Common myeloid progenitor, CD34-positive (primary cell): ENCODE measurements around the gene ARHGAP9. TPM values are rescaled to one million over a fixed set of nuclear protein-coding genes. Genes with fewer than 3 reads are reported as not detected.
A peak's percentile ranks its signal among the peaks of the same experiment; 100 is the strongest.

Experiments
- CTCF ChIA-PET: fragments of 350-600 bp; sonication (Branson Sonifier 250); formaldehyde crosslinking; loops from one replicate; lab custom pipeline; 2021; ENCODE audit warnings: antibody characterized with exemption; lab: Charles Lee
- POLR2A ChIA-PET: fragments of 350-600 bp; sonication (Branson Sonifier 250); formaldehyde crosslinking; loops from one replicate; lab custom pipeline; 2021; ENCODE audit warnings: antibody characterized with exemption; lab: Charles Lee
- DNase-seq, 3 donors: peaks; one replicate each; pipeline versions ENCODE4 v3.0.0 to v3.0.0-alpha.2; 2013
- H3K27ac ChIP-seq, 2 experiments: 1 replicate in 1 of 2; 2 replicates in 1 of 2; pipeline ENCODE4 v1.7.0; 2013; ENCODE audit warnings: inconsistent platforms in 2 of 2, low read length in 2 of 2, mild to moderate bottlenecking in 2 of 2, low read depth in 1 of 2, moderate library complexity in 1 of 2; ENCODE audit not compliant: severe bottlenecking in 2 of 2, insufficient read depth in 1 of 2, poor library complexity in 1 of 2
- H3K27me3 ChIP-seq, 5 experiments: replicated peaks in 2 of 5; 1 replicate in 3 of 5; 2 replicates in 2 of 5; pipeline versions ENCODE4 v1.6.1 to v1.7.0; 2013; ENCODE audit warnings: low read length in 4 of 5, mild to moderate bottlenecking in 2 of 5, moderate library complexity in 2 of 5, inconsistent platforms in 1 of 5; ENCODE audit not compliant: insufficient read depth in 5 of 5, control insufficient read depth in 4 of 5
- H3K36me3 ChIP-seq, 4 experiments: 1 replicate in 2 of 4; 2 replicates in 2 of 4; pipeline versions ENCODE4 v1.6.1 to v1.7.0; 2013; ENCODE audit warnings: low read length in 3 of 4, control low read depth in 1 of 4, mild to moderate bottlenecking in 1 of 4; ENCODE audit not compliant: control insufficient read depth in 4 of 4, insufficient read depth in 4 of 4
- H3K4me1 ChIP-seq, 4 experiments: 1 replicate in 3 of 4; 2 replicates in 1 of 4; pipeline versions ENCODE4 v1.6.1 to v1.7.1; 2013; ENCODE audit warnings: low read length in 3 of 4, mild to moderate bottlenecking in 3 of 4, control low read depth in 1 of 4, inconsistent platforms in 1 of 4, moderate library complexity in 1 of 4; ENCODE audit not compliant: control insufficient read depth in 4 of 4, insufficient read depth in 4 of 4; ENCODE audit errors: control extremely low read depth in 1 of 4
- H3K4me3 ChIP-seq, 7 experiments: 1 replicate in 4 of 7; 2 replicates in 3 of 7; pipeline versions ENCODE4 v1.5.1 to v1.7.0; 2013; ENCODE audit warnings: mild to moderate bottlenecking in 7 of 7, low read length in 6 of 7, moderate library complexity in 6 of 7, inconsistent platforms in 2 of 7, low read depth in 2 of 7, control low read depth in 1 of 7; ENCODE audit not compliant: insufficient read depth in 4 of 7, control insufficient read depth in 1 of 7; ENCODE audit errors: extremely low read depth in 1 of 7
- H3K9me3 ChIP-seq, 5 experiments: 1 replicate in 4 of 5; 2 replicates in 1 of 5; pipeline versions ENCODE4 v1.6.1 to v1.7.1; 2013; ENCODE audit warnings: low read length in 4 of 5, mild to moderate bottlenecking in 2 of 5, inconsistent platforms in 1 of 5, low read depth in 1 of 5, moderate library complexity in 1 of 5; ENCODE audit not compliant: control insufficient read depth in 4 of 5, insufficient read depth in 2 of 5; ENCODE audit errors: control extremely low read depth in 1 of 5
- WGBS: methylation state at CpG from one replicate; pipeline ENCODE4 v1.1.5; 2013; ENCODE audit not compliant: insufficient coverage; 5-methylcytosine and 5-hydroxymethylcytosine counted together
- polyA plus RNA-seq: library from polyadenylated mRNA; unstranded; fragments of 120-200 nt; gene quantifications from one replicate; pipeline ENCODE4 v1.2.1, GENCODE V29; 2013

ARHGAP9 gene
- 152 TPM for polyA plus RNA-seq

GRCh38 chr12:57479376-57480115 lies at the start of gene ARHGAP9:
Gene ARHGAP9 (minus strand): TSS chr12:57479866. CDS start chr12:57479406, 460 bp downstream.
- H3K27ac ChIP-seq: peak within 1 kb of the TSS; percentile 96
- ChIA-PET POLR2A (interaction anchor here (0.6 to 3.0 kb wide), 6 partner anchors 10 to 1062 kb away, joined by 3 to 19 read pairs (median 4); partner anchors contain the start of genes DDIT3 and GLI1), CTCF (interaction anchor here (0.6 to 16.7 kb wide), 8 partner anchors 8 to 50 kb away, joined by 3 to 184 read pairs (median 6); partner anchors contain the start of genes GLI1 and MARS1)
- WGBS: 41% methylated on average over 3 of the region's 6 CpGs
- peaks cover 0 to 11% (median 7%) of the 10 kb centered on the region in 4 experiments for H3K36me3 ChIP-seq
- DNase-seq: peak; percentile 67 to 89 (median 85)
- H3K9me3 ChIP-seq: no peaks in the 10 kb centered on the region
- H3K4me3 ChIP-seq: peak within 1 kb of the TSS in 6 of 7 experiments; percentile 17 to 92 (median 78)
- no peaks in the 10 kb centered on the region for H3K27me3 ChIP-seq
- peaks cover 26 to 73% (median 65%) of the 10 kb centered on the region in 4 experiments for H3K4me1 ChIP-seq

DNA sequence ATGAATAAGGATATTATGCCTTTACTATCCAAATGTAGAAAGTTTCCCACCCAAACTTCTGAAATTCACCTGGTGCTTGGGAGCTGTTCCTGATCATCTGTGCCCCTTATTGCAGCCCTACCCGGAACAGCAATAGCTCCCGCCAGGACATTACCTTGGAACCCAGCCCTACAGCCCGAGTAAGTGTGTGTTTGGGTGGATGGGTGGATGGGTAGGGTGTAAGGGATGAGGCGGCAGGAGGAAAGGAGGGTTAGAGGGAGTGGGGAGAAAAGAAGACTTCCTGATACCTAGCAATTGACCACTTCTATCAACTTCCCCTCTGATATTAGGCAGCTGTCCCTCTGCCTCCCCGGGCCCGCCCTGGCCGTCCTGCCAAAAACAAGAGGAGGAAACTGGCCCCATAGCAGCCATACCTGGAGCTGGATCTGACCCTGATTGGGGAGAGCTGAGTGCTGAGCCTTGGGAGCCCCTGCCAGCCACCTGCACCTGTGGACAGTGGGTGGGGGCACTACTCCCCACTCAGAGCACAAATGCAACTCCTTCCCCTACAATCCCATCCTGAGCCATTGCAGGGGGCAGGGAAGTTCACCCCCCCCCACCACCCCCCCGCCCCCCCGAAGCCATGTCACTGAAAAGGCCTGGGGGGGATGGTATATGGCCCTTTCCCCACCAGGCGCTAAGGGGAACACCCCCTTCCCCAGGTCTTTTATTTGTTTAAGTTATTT lies 49.3 kb upstream of the ARHGAP9 start:
- Histone ChIP-seq H3K36me3 (peaks cover 26 to 91% (median 73%) of the 10 kb centered on the region in 4 experiments), H3K4me3 (no peak overlapping the region), H3K4me1 (peaks cover 0 to 10% (median 9%) of the 10 kb centered on the region in 4 experiments), H3K9me3 (no peaks in the 10 kb centered on the region), H3K27me3 (no peaks in the 10 kb centered on the region), H3K27ac (no peak overlapping the region)
- ChIA-PET POLR2A (no interaction called here), CTCF (interaction anchor here (1.5 to 1.6 kb wide), 2 partner anchors 10 to 70 kb away, joined by 3 to 6 read pairs; no protein-coding TSS in a partner anchor)
- WGBS: no CpG with 5 or more reads among the region's 10 CpGs
- no peak for DNase-seq

- peaks cover 6 to 18% (median 17%) of the 10 kb centered on the region in 4 experiments for H3K4me1 ChIP-seq
- H3K27ac ChIP-seq: no peak overlapping the region
- no peaks in the 10 kb centered on the region for H3K27me3 ChIP-seq
- no peaks in the 10 kb centered on the region for H3K9me3 ChIP-seq
- WGBS: 91% methylated on average over 5 of the region's 12 CpGs
- no peak for DNase-seq
- CTCF ChIA-PET: interaction anchor here (0.7 to 1.6 kb wide), 3 partner anchors 12 to 94 kb away, joined by 3 to 6 read pairs (median 5); no protein-coding TSS in a partner anchor
- H3K4me3 ChIP-seq: no peak overlapping the region
- POLR2A ChIA-PET: no interaction called here
- peaks cover 24 to 86% (median 70%) of the 10 kb centered on the region in 4 experiments for H3K36me3 ChIP-seq
These were observed 48.5 kb upstream of the ARHGAP9 start for GRCh38 chr12:57528176-57528575.

DNA sequence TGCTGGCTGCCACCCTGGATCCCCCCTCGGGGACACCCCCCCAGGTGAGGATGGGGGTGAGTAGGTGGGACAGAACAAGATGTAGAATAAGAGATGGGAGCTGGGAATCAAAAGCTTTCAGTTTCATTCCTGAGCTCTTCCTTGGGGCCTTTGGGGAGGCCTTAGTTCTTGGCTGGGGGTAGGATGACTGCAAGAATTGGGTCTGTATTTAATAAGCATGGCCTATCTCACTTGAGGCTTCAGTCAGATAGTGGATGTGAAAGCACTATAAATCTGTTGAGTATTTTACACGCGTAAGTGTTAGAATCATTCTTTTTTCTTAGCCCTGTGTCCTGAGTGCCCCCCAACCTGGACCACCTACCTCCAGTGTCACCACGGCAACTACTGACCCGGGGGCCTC lies 47.5 kb upstream of the ARHGAP9 start:
- Histone ChIP-seq H3K4me3 (no peak overlapping the region), H3K27me3 (no peaks in the 10 kb centered on the region), H3K36me3 (peaks cover 23 to 76% (median 60%) of the 10 kb centered on the region in 4 experiments), H3K27ac (no peak overlapping the region), H3K4me1 (peaks cover 6 to 22% (median 20%) of the 10 kb centered on the region in 4 experiments), H3K9me3 (no peaks in the 10 kb centered on the region)
- POLR2A ChIA-PET: interaction anchor here (0.6 kb wide), 2 partner anchors 20 to 130 kb away, joined by 4 to 6 read pairs; no protein-coding TSS in a partner anchor
- no peak for DNase-seq
- CTCF ChIA-PET: interaction anchor here (0.5 to 1.8 kb wide), 9 partner anchors 9 to 782 kb away, joined by 3 to 7 read pairs (median 4); partner anchors contain the start of gene DCTN2
- no CpG with 5 or more reads among the region's 5 CpGs for WGBS

DNA sequence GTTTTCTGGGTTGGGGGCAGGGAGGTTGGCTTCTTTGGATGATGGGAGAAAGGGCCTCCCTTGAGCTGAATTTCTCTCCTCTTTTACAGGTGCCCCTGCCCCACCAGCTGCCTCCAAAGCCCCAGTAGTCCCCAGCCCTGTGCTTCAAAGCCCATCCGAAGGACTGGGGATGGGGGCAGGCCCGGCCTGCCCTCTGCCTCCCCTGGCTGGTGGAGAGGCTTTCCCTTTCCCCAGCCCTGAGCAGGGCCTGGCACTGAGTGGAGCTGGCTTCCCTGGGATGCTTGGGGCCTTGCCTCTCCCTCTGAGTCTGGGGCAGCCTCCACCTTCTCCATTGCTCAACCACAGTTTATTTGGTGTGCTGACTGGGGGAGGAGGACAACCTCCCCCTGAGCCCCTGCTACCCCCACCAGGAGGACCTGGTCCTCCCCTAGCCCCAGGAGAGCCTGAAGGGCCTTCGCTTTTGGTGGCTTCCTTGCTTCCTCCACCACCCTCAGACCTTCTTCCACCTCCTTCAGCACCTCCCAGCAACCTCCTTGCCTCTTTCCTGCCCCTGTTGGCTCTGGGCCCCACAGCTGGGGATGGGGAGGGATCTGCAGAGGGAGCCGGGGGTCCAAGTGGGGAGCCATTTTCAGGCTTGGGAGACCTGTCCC lies 46.9 kb upstream of the ARHGAP9 start:
- Histone ChIP-seq H3K4me1 (peaks cover 10 to 28% (median 26%) of the 10 kb centered on the region in 4 experiments), H3K9me3 (no peaks in the 10 kb centered on the region), H3K4me3 (no peak overlapping the region), H3K27me3 (no peaks in the 10 kb centered on the region), H3K36me3 (peaks cover 21 to 70% (median 55%) of the 10 kb centered on the region in 4 experiments), H3K27ac (peak overlapping the region in 1 of 2 experiments; percentile 14)
- ChIA-PET CTCF (interaction anchor here (0.5 to 1.8 kb wide), 10 partner anchors 10 to 906 kb away, joined by 3 to 7 read pairs (median 4); partner anchors contain the start of gene DCTN2), POLR2A (interaction anchor here (0.6 kb wide), 2 partner anchors 21 to 131 kb away, joined by 4 to 6 read pairs; no protein-coding TSS in a partner anchor)
- no peak for DNase-seq
- WGBS: 100% methylated on average over 2 of the region's 4 CpGs

DNA sequence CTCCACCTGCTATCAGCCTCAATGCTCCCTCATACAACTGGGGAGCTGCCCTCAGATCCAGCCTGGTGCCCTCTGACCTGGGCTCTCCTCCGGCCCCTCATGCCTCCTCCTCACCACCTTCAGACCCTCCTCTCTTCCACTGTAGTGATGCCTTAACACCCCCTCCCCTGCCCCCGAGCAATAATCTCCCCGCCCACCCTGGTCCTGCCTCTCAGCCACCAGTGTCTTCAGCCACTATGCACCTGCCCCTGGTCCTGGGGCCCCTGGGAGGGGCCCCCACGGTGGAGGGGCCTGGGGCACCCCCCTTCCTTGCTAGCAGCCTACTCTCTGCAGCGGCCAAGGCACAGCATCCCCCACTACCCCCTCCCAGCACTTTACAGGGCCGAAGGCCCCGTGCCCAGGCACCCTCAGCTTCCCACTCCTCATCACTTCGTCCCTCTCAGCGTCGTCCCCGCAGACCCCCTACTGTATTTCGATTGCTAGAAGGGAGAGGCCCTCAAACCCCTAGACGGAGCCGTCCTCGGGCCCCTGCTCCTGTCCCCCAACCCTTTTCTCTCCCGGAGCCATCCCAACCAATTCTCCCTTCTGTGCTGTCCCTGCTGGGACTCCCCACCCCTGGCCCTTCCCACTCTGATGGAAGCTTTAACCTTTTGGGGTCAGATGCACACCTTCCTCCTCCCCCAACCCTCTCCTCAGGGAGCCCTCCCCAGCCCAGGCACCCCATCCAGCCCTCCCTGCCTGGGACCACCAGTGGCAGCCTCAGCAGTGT lies 46.1 kb upstream of the ARHGAP9 start:
- H3K4me1 ChIP-seq: peaks cover 14 to 36% (median 34%) of the 10 kb centered on the region in 4 experiments
- H3K4me3 ChIP-seq: no peak overlapping the region
- DNase-seq: no peak
- H3K36me3 ChIP-seq: peaks cover 19 to 65% (median 52%) of the 10 kb centered on the region in 4 experiments
- H3K27me3 ChIP-seq: no peaks in the 10 kb centered on the region
- 97% methylated on average over 11 of the region's 16 CpGs for WGBS
- no peaks in the 10 kb centered on the region for H3K9me3 ChIP-seq
- POLR2A ChIA-PET: no interaction called here
- H3K27ac ChIP-seq: peak overlapping the region in 1 of 2 experiments; percentile 43
- CTCF ChIA-PET: interaction anchor here (0.6 to 3.1 kb wide), 7 partner anchors 10 to 906 kb away, joined by 3 to 24 read pairs (median 5); partner anchors contain the start of gene DCTN2
